ENCODE measurements around the gene DNM3. TPM values are rescaled to one million over a fixed set of nuclear protein-coding genes. Genes with fewer than 3 reads are reported as not detected.

The DNM3 gene
- total RNA-seq, 1 donor from 2014 or later: 2.1 TPM

DNA sequence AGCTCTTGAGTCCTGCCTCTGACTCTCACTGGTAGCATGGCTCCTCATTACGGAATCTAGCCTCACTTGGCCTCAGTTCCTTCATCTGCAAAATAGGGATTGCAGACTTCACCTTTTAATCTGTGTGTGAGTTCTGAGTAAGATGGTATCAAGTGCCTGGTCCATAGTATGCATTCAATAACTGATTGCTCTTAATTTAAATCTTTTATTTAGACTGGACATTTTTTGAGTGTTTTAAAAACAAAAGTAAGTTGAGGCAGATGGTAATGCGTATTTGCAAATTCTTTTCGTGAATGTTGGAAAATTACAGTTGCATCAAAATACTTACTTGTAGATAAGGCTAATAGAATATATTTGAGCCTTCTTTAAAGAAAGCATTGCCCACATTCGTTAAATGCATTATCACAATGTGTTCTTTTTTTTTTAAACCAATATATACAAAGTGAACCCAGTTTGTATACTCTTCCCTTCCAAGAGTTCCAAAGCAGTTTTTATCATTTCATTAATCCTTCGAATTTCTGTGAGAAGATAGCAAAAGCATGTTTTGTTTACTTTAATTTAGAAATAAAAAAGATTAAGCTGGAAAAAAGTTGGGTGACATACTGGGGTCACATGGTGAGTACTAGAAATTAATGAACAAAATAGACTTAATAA, 8.1 kb downstream of the DNM3 start:
- H3K9me3 Mint-ChIP-seq: no peaks in the 10 kb centered on the region
- TF ChIP-seq, protein P1, sequence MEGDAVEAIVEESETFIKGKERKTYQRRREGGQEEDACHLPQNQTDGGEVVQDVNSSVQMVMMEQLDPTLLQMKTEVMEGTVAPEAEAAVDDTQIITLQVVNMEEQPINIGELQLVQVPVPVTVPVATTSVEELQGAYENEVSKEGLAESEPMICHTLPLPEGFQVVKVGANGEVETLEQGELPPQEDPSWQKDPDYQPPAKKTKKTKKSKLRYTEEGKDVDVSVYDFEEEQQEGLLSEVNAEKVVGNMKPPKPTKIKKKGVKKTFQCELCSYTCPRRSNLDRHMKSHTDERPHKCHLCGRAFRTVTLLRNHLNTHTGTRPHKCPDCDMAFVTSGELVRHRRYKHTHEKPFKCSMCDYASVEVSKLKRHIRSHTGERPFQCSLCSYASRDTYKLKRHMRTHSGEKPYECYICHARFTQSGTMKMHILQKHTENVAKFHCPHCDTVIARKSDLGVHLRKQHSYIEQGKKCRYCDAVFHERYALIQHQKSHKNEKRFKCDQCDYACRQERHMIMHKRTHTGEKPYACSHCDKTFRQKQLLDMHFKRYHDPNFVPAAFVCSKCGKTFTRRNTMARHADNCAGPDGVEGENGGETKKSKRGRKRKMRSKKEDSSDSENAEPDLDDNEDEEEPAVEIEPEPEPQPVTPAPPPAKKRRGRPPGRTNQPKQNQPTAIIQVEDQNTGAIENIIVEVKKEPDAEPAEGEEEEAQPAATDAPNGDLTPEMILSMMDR (conservative IDR thresholded peaks at IDR 0.05): no peak
- no peaks in the 10 kb centered on the region for H3K36me3 Mint-ChIP-seq

DNA sequence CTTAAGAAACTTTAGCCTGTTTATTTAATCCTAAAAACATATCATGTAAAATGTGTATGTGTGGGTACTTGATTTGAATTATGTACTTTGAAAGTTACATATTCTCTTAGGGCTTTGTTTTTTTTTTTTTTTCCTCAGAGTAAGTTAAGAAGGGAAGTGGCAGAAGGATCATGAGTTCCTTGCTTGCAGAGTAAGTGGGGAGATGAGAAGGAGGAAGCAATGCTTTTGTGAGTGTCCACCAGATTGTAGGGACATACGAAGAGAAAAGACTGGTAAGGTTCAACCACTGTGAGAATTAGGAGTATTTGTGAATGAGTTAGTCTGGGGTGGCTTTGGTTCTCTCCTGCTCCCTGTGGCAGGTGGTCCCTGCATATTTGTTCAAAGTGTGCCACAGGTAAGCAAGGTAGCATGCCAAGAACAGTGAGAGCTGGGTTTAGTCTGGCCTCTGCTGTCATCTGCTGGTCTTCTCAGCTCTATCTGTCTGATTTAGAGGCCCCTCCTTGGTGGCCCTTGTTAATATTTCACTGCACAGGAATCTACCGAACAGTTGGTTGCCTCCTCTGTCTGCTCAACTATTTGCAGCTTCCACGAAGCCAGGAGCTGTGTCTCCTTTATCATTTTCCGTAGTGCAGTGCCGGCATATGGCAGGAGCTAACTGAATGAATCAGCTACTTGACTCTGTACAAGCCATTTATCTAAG, 9.5 kb downstream of the DNM3 start:
- H3K4me1 Mint-ChIP-seq (ENCODE audit: unreplicated experiment): no peaks in the 10 kb centered on the region
- no peak overlapping the region for H3K4me3 Mint-ChIP-seq
- H3K27me3 Mint-ChIP-seq: peaks cover 6% of the 10 kb centered on the region
- H3K27ac Mint-ChIP-seq: no peak overlapping the region
- TF ChIP-seq, protein P1 (conservative IDR thresholded peaks at IDR 0.05): no peak
- no peak for DNase-seq (ENCODE audit: extremely low spot score, unreplicated experiment)
- no peaks in the 10 kb centered on the region for H3K9me3 Mint-ChIP-seq
- H3K36me3 Mint-ChIP-seq: no peaks in the 10 kb centered on the region

More for the DNA sequence above, 8.1 kb downstream of the DNM3 start:
- Mint-ChIP-seq H3K4me3 (no peak overlapping the region), H3K27me3 (peaks cover 10% of the 10 kb centered on the region), H3K27ac (no peak overlapping the region), H3K4me1 (ENCODE audit: unreplicated experiment) (no peaks in the 10 kb centered on the region)
- DNase-seq (ENCODE audit: extremely low spot score, unreplicated experiment): no peak

DNA sequence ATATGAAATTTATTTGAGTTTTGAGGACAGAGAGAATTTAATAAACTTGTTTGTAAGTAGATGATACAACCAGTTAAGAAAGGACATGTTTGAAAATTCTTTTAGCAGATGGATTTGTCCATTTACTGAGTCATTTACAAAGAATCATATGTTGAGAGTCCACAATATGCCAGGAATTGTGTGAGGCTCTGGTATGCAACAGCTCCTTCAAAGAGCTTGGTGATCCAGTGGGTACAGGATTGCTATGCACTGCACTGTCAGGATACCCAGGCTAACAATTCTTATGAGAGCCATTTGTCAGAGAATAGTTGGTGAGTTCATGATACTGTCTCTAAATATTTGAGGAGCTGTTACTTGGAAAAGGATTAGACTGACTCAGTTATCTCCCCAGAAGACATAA, 11.0 kb downstream of the DNM3 start:
- Mint-ChIP-seq H3K36me3 (no peaks in the 10 kb centered on the region), H3K27me3 (peaks cover 6% of the 10 kb centered on the region), H3K9me3 (peaks cover 5% of the 10 kb centered on the region)

DNA sequence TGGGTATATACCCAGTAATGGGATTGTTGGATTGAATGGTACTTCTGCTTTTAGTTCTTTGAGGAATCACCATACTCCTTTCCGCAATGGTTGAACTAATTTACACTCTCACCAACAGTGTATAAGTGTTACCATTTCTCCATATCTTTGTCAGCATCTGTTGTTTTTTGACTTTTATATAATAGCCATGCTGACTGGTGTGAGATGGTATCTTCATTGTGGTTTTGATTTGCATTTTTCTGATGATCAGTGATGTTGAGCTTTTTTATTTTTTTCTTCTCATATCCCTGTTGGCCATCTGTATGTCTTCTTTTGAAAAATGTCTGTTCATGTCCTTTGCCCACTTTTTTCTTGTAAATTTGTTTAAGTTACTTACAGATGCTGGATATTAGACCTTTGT, 14.1 kb downstream of the DNM3 start:
- TF ChIP-seq, protein P1 (conservative IDR thresholded peaks at IDR 0.05): no peak
- Mint-ChIP-seq H3K27me3 (peaks cover 3% of the 10 kb centered on the region), H3K4me3 (no peak overlapping the region), H3K4me1 (ENCODE audit: unreplicated experiment) (no peaks in the 10 kb centered on the region), H3K9me3 (peaks cover 5% of the 10 kb centered on the region), H3K36me3 (peaks cover 6% of the 10 kb centered on the region), H3K27ac (no peak overlapping the region)
- DNase-seq (ENCODE audit: extremely low spot score, unreplicated experiment): no peak

More for the DNA sequence above, 11.0 kb downstream of the DNM3 start:
- no peaks in the 10 kb centered on the region for H3K4me1 Mint-ChIP-seq (ENCODE audit: unreplicated experiment)
- no peak overlapping the region for H3K27ac Mint-ChIP-seq
- no peak for DNase-seq (ENCODE audit: extremely low spot score, unreplicated experiment)
- no peak overlapping the region for H3K4me3 Mint-ChIP-seq
- TF ChIP-seq, protein P1 (conservative IDR thresholded peaks at IDR 0.05): no peak

DNA sequence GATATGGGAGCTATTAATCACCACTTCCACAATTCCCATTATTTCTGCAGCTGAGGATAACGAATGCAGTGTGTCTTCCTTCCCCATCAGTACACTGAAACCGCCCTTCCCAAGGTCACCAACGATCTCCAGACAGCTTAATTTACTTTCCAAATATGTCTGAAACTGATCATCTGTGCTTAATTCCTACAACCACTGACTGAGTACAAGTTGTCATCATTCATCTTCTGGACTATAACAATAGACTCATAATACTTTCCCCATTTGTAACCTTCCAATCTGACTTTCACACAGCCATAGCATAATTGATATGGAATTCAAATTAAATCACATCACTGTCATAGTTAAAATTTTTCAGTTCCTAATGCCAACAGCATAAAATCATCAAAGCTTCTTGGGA, 17.4 kb downstream of the DNM3 start:
- Mint-ChIP-seq H3K4me3 (no peak overlapping the region), H3K27ac (no peak overlapping the region), H3K4me1 (ENCODE audit: unreplicated experiment) (no peaks in the 10 kb centered on the region), H3K27me3 (peaks cover 4% of the 10 kb centered on the region), H3K9me3 (peaks cover 5% of the 10 kb centered on the region), H3K36me3 (peaks cover 6% of the 10 kb centered on the region)
- TF ChIP-seq, protein P1 (conservative IDR thresholded peaks at IDR 0.05): no peak
- no peak for DNase-seq (ENCODE audit: extremely low spot score, unreplicated experiment)
